ENCODE results near the gene S100A7.

The S100A7 gene

DNA sequence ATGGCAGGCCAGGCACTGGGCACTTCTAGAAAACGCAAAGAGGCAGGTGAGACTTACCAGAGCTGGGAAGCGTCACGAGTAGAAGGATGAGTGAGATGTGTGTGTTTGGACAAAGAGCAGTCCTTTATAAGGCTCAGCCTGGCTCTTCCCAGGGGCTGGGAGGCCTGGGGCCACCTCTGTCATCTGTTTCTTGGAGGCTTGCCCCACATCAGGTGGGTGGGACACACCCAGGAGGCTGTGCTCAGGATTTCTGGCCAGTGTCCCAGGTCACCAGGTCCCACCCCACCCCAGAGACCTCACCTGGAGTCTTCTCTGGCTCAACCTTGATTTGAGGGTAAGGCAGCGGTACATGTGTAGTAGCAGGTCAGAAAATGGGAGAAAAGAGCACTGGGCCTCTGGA lies at the start of gene S100A7:
Gene S100A7, minus strand, starts transcription at position 101 of the 400 bp plus-strand sequence. CDS start 1,638 bp downstream, outside the sequence.
- no peak for DNase-seq (ENCODE audit: low read depth in 2 of 2)

GRCh38 chr1:153509729-153510354 lies 49.4 kb upstream of the S100A7 start:
- DNase-seq (ENCODE audit: low read depth in 2 of 2), result no peak

DNA sequence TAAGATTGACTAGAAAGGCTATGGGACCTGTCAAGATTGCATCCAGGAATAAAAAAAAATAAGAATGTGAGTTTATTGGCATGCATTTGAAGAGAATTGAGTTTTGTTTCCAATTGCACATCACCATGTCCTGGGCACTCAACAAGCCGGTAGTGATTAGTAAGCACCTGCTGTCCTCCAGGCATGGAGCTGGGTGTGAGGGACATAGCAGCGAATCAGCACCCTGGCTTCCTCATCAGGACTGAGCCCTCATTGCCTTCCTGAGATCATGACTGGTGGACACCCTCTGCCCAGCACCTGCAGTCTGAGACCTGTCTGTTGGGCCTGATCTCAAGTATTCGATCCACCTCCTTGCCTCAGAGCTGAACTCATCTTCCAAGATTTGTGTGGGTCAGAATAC lies 48.6 kb upstream of the S100A7 start:
- no peak for DNase-seq (ENCODE audit: low read depth in 2 of 2)

DNA sequence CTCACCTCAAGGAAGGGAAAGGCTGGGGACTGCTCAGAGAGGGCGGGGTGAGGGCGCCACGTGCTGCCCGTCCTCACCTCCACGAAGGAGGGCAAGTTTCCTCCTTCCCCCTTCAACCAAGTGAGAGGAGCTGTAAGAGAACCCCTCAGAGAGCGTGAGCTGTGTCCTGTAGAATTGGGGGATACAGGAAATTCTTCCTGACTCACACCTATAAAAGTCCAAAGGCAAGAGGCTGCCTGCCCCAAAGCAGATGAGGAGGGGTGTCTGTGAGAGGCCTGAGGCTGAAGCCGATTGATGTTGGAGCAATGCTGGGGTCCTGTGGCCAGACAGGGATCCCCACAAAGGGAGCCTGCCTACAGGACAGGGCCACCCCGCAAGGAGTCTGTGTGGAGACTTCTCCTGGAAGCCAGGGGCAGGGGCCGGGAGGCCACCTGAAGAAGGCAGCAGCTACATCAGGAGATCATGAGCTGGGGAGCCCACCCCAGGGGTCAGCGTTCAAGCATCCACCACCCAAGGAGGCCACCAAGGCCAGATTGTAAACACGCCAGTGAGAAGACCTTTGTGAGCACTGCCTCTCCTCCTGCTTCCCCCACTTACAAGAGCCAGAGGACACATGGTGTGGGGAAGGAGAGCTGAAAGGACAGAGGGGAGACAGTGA lies 47.6 kb upstream of the S100A7 start:
- DNase-seq (ENCODE audit: low read depth in 2 of 2), result no peak

GRCh38 chr1:153506831-153507413 lies 46.5 kb upstream of the S100A7 start:
- DNase-seq (ENCODE audit: low read depth in 2 of 2), result peak; percentile 42 to 53

DNA sequence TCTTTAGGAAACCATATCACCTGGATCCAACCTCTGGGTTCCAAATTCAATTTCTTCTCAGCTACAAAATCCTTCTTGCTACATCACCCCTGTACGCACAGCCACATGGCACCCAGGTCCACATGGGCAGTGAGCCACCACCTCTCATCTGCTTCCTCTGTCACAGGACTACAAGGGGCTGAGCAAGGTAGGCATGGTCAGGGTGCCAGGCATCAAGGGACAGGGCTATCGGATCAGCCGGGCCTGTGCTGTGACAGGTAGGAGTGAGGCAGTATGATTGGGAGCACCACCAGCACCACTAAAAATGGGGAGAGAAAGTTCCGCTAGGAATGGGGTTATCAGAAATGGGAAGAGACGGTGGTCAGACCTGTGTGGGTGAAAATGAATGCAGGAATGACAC lies 45.9 kb upstream of the S100A7 start:
- DNase-seq (ENCODE audit: low read depth in 2 of 2), result no peak

GRCh38 chr1:153505576-153505975 lies 45.1 kb upstream of the S100A7 start:
- DNase-seq (ENCODE audit: low read depth in 2 of 2), result no peak

- no peak for DNase-seq (ENCODE audit: low read depth in 2 of 2)
These were observed 43.3 kb upstream of the S100A7 start for GRCh38 chr1:153503766-153504165.

DNA sequence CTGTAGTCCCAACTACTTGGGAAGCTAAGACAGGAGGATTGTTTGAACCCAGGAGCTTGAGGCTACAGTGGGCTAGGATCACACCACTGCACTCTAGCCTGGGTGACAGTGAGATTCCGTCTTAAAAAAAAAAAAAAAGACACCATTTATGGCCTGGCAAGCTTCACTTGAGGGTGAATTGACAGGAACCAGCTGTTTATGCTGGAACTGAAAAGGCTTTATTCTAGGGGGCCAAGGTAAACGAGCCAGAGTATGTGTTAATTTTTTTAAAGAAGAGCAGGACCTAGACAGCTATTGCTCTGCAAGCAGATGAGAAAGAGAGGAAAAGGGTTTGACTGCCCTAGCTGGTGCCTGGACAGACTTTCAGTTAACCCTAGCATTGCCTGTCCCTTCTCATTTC lies 38.3 kb upstream of the S100A7 start:
- DNase-seq (ENCODE audit: low read depth in 2 of 2), result no peak

- DNase-seq (ENCODE audit: low read depth in 2 of 2), result no peak
These were observed 35.1 kb upstream of the S100A7 start for GRCh38 chr1:153495536-153495935.

DNA sequence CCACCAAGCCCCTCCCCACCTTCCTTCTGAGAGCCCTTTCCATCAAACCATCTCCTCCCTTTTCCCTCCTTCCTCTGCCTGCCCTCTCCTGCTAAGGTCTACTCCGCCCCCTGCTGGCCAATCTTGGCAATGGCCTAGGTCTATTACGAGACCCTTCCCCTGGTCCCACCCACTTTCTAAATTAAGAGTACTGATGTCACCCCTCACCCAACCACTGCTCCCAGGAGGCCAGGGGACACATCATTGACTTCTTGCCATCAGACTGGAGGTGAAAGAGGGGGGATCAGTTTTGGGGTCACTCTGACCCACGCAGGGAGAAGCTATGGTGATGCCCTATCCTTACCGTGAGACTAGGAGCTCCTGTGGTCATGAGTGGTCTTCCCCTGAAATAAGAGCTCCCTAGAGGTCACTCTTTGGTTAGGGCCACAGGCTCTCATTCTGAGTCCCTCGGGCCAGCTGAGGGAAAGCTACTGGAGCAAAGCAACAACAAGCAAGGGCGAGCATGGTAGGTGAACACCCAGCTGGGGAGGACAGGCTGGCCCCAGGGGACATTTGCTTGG lies 34.6 kb upstream of the S100A7 start:
- no peak for DNase-seq (ENCODE audit: low read depth in 2 of 2)

- DNase-seq (ENCODE audit: low read depth in 2 of 2), result no peak
These were observed 33.0 kb upstream of the S100A7 start for GRCh38 chr1:153493343-153493960.

- DNase-seq (ENCODE audit: low read depth in 2 of 2), result peak; percentile 71 to 73
These were observed 30.0 kb upstream of the S100A7 start for GRCh38 chr1:153490272-153491051.

DNA sequence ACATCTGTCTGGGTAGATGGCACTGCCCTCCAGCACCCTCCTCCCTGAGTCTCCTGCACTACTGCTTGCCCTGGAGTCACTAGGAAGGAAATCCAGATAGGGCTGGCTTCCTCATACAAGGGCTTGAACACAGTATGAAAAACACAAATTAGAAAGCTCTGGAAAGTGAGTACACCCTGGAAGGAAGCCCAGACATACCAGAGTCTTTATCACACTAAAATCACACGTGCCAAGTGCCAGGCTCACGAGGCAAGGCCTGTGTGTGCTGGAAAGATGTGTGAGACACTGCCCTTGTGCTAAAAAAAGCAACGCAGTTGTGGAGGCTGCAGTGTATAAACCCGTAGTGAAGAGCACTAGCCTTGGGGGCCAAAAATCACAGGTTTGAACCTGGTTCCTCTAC lies 28.3 kb upstream of the S100A7 start:
- peak; percentile 51 to 53 for DNase-seq (ENCODE audit: low read depth in 2 of 2)

DNA sequence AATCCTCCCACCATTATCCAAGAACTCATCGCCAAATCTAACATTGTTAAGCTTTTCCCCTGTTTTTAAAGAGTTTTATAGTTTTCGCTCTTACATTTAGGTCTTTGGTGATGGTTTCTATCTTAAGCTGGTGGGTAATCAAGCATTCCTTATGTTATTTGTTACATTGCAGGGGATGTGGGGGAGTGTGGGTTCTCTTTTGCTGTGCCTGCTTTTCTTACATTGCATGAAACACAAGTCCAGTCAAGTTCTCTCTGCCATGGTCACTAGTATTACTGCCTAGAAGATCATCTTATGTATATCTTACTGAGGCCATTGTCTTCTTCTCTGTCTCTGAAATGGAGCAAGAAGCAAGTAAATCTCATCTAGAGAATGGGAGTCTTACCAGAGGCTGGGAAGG lies 27.3 kb upstream of the S100A7 start:
- DNase-seq (ENCODE audit: low read depth in 2 of 2), result no peak

- no peak for DNase-seq (ENCODE audit: low read depth in 2 of 2)
These were observed 25.4 kb upstream of the S100A7 start for GRCh38 chr1:153485863-153486262.

DNA sequence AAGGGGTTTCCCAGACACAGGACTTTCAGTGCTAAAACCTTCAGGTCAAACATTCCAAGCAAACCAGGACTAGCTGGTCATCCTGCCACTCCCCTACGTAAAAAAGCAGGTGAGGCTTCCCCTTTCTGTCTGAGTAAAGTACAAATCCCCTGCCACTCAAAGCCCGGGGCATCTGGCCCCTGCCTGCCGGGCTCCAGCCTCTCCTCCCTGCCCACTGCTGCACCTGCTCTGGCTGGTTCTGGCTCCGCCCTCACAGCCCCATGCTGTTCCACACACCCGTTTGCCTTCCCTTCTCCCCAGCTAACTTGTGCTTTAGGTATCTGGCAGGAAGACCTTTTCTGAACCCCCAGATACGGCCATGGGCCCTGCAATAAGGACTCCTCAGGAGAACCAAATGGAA lies 23.3 kb upstream of the S100A7 start:
- DNase-seq (ENCODE audit: low read depth in 2 of 2), result no peak

DNA sequence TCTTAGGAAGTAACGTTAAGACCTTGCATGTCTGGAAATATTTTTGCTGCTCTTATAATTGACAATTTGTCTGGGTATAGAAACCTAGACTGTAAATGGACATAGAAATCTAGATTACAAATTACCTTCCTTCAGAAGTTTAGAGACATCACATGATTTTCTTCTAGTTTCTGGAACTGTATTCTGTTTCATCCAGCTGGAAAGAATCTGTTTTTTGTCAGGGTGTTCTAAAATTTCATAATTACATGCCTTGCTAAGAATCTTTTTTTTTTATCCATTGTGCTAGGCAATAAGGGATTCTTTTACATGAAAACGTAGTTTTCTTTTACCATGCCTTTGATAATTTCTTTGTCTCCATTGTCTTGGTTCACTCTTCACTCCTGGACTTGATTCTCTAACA lies 20.7 kb upstream of the S100A7 start:
- DNase-seq (ENCODE audit: low read depth in 2 of 2), result no peak

DNA sequence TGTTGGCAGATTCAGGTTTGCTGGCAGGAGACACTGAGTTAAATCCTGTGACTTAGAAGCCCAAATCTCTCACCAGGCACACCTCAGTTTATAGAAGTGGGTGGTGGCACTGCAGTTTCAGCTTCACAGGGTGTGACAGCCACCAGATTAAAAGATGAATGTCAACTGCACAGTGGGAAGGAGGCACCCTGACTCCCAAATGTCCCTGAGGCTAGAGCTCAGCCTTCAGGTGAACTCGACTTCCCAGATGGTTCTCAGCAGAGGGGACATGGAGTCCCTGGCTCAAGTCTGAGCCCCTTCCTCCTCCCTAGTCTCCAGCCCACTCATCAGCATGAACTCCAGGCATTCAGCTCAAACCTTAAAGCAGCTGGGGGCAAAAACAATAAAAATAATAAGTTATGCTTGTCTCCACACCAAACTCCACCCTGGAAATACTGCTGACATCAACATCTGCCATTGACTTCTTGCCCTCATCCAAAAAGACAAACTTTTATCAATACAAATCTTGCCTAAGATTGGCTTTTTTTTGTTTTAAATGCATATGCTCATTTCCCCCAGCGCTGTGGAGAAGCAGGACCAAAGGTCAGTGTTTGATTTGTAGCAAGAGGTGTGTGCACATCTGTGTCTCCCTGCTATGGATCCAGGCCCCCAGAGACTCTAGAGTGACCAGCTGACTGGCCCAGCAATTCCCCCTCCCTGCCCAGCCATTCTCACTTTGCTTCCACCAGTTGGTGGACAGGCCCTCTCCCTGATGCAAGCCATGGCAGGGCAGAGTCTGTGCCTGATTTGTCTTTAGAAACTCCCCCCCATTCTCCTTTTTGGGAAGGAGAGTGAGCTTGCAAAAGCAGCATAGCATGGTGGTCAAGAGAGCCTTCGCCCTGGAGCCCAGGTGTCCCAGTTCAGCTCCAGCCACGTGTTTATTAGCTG lies 18.5 kb upstream of the S100A7 start:
- no peak for DNase-seq (ENCODE audit: low read depth in 2 of 2)

DNA sequence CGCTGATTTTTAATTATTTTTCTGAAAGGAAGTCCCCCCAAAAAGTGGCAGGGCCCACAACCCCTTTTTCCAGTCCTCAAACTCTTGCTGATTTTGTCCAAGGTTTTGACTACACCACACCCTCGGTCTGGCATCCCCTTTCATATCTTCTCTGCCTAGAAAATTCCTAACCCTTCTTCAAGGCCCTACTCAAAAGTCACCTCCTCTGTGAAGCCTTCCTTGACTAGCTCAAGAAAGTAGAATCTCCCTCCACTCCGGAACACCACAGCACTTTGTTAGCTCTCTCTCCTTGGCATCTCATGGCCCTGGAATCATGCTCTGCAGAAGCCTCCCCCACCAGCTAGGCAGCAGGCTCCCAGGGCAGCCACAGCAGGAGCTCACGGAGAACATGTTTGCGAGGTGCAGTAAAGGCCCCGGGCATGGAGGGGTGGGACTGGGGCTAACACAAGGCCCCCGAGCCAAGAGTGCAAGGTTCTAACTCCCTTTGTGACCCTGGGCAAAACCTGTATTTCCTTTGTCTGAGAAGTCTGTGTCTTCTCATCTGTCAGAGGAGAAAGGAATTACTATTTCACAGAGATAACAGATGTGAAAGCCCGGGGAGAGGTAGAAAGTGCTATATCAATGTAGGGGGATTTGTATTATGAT lies 17.7 kb upstream of the S100A7 start:
- no peak for DNase-seq (ENCODE audit: low read depth in 2 of 2)

All from fibroblast of skin of left quadriceps (primary cell).